Measurements from ENCODE around the gene INCA1. TPM values are rescaled to one million over a fixed set of nuclear protein-coding genes. Genes with fewer than 3 reads are reported as not detected.

Gene INCA1
- total RNA-seq, 1 experiment from 2014 or later = 1.1 TPM

GRCh38 chr17:4972322-4972721 is 25.0 kb downstream of the INCA1 start:
- Histone ChIP-seq H3K4me3 (no peak overlapping the region), H3K36me3 (peaks cover 83% of the 10 kb centered on the region), H3K9me3 (replicated peaks) (no peaks in the 10 kb centered on the region), H3K27me3 (replicated peaks) (no peaks in the 10 kb centered on the region), H3K27ac (no peak overlapping the region), H3K4me1 (replicated peaks) (peaks cover 27% of the 10 kb centered on the region)
- DNase-seq (ENCODE audit: low read depth in 1 of 2, low spot score in 2 of 2) = no peak

GRCh38 chr17:4971826-4972225 is 25.5 kb downstream of the INCA1 start:
- no peaks in the 10 kb centered on the region for H3K27me3 ChIP-seq (replicated peaks)
- H3K4me3 ChIP-seq = no peak overlapping the region
- H3K4me1 ChIP-seq (replicated peaks) = peaks cover 29% of the 10 kb centered on the region
- no peak for DNase-seq (ENCODE audit: low read depth in 1 of 2, low spot score in 2 of 2)
- no peaks in the 10 kb centered on the region for H3K9me3 ChIP-seq (replicated peaks)
- H3K36me3 ChIP-seq = peaks cover 81% of the 10 kb centered on the region
- H3K27ac ChIP-seq = no peak overlapping the region

GRCh38 chr17:4970273-4970672 is 27.0 kb downstream of the INCA1 start:
- no peak for DNase-seq (ENCODE audit: low read depth in 1 of 2, low spot score in 2 of 2)
- H3K27ac ChIP-seq = peak overlapping the region; percentile 93
- peaks cover 39% of the 10 kb centered on the region for H3K4me1 ChIP-seq (replicated peaks)
- peaks cover 87% of the 10 kb centered on the region for H3K36me3 ChIP-seq
- no peaks in the 10 kb centered on the region for H3K27me3 ChIP-seq (replicated peaks)
- H3K9me3 ChIP-seq (replicated peaks) = no peaks in the 10 kb centered on the region
- H3K4me3 ChIP-seq = no peak overlapping the region

- Histone ChIP-seq H3K27me3 (replicated peaks) (no peaks in the 10 kb centered on the region), H3K36me3 (peaks cover 87% of the 10 kb centered on the region), H3K4me1 (replicated peaks) (peaks cover 39% of the 10 kb centered on the region), H3K27ac (peak overlapping the region; percentile 93), H3K9me3 (replicated peaks) (no peaks in the 10 kb centered on the region), H3K4me3 (peak overlapping the region; percentile 57)
- peak in 1 of 2 experiments; percentile 43 for DNase-seq (ENCODE audit: low read depth in 1 of 2, low spot score in 2 of 2)
Observed at GRCh38 chr17:4969551-4970173, 27.7 kb downstream of the INCA1 start.

- peaks cover 39% of the 10 kb centered on the region for H3K4me1 ChIP-seq (replicated peaks)
- H3K9me3 ChIP-seq (replicated peaks) = no peaks in the 10 kb centered on the region
- DNase-seq (ENCODE audit: low read depth in 1 of 2, low spot score in 2 of 2) = peak; percentile 96 to 97
- peak overlapping the region; percentile 93 for H3K27ac ChIP-seq
- peaks cover 85% of the 10 kb centered on the region for H3K36me3 ChIP-seq
- no peaks in the 10 kb centered on the region for H3K27me3 ChIP-seq (replicated peaks)
- peak overlapping the region; percentile 57 for H3K4me3 ChIP-seq
Observed at GRCh38 chr17:4969047-4969550, 28.2 kb downstream of the INCA1 start.

DNA sequence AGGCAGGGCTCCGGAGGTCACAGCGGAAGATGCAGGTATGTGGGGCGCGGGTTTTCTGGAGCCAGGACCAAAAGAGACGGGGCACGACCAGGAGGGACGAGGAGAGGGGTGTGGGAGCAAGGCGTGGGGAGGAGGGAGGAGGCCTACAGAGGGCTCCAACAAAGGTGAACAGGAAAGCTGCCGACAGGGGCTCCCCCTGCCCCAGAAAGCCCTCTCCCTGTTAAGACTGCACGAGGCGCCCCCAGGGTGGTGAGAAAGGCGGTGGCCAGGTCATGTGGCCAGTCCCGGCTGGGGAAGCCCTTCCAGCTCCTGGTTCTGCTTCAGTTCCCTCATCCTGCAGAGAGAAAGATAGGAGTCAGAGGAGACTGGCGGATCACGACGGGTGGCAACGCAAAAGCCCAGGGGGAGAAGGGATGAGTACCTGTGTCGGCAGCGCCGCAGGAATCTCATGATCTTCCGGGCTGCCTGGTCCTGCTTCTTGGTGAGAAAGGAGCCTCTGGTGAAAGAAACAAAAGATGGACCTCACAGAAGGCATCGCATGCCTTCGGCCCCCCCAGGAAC is 28.8 kb downstream of the INCA1 start:
- Histone ChIP-seq H3K4me1 (replicated peaks) (peaks cover 39% of the 10 kb centered on the region), H3K27me3 (replicated peaks) (no peaks in the 10 kb centered on the region), H3K27ac (peak overlapping the region; percentile 93), H3K9me3 (replicated peaks) (no peaks in the 10 kb centered on the region), H3K4me3 (peak overlapping the region; percentile 57), H3K36me3 (peaks cover 80% of the 10 kb centered on the region)
- DNase-seq (ENCODE audit: low read depth in 1 of 2, low spot score in 2 of 2) = no peak

DNA sequence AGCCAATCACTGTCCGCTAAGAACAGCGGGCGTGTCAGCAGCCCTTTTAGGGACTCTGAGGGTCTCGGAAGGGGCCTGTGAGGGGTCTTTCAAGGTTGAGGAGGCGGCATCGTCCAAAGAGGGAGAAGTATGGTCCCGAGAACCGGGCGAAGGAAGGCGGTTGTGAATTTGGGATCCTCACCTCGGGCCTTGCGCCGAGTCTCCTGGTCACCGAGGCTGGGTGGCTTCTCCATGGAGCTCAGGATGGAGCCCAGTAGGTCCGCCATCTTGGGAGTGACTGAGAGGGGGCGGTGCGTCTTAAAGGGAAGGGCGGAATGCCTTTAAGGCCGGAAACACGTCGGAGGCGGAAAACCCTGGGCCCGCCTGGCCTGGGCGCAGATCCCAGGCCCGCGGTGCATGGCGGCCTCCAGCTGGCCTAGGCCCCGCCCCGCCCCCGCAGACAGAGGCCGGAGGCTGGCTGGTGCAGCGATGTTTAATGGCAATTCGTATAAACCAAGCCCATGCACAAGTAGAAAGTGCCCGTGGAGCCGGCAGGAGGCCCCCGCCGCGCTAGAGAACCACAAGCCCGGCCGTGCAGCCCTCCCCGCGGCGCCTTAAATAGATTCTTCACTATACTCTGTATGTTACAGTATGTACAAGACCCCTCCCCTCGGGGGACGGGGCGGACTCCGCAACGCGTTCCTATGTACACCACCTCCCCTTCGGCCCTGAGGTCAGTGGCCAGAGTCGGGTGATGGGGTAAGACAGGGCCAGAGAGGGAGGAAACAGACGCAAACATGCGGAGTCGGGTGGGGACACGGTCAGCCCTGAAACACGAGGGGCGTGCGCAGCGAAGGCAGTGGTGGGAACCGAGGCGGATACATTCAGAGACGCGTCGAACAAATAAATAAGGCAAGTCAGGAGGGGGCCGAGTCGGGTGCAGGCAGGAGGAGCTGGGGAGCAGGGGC is 29.5 kb downstream of the INCA1 start, which contains the start of gene SPAG7:
Gene SPAG7, minus strand, starts transcription at position 279 of the 947 bp plus-strand sequence. Its CDS starts 13 bp downstream, at position 266.
- no peaks in the 10 kb centered on the region for H3K9me3 ChIP-seq (replicated peaks)
- DNase-seq (ENCODE audit: low read depth in 1 of 2, low spot score in 2 of 2) = peak; percentile 93 to 99
- H3K4me3 ChIP-seq = peak within 1 kb of the TSS; percentile 57
- peaks cover 72% of the 10 kb centered on the region for H3K36me3 ChIP-seq
- peak within 1 kb of the TSS; percentile 93 for H3K27ac ChIP-seq
- H3K27me3 ChIP-seq (replicated peaks) = no peaks in the 10 kb centered on the region
- H3K4me1 ChIP-seq (replicated peaks) = peaks cover 39% of the 10 kb centered on the region

DNA sequence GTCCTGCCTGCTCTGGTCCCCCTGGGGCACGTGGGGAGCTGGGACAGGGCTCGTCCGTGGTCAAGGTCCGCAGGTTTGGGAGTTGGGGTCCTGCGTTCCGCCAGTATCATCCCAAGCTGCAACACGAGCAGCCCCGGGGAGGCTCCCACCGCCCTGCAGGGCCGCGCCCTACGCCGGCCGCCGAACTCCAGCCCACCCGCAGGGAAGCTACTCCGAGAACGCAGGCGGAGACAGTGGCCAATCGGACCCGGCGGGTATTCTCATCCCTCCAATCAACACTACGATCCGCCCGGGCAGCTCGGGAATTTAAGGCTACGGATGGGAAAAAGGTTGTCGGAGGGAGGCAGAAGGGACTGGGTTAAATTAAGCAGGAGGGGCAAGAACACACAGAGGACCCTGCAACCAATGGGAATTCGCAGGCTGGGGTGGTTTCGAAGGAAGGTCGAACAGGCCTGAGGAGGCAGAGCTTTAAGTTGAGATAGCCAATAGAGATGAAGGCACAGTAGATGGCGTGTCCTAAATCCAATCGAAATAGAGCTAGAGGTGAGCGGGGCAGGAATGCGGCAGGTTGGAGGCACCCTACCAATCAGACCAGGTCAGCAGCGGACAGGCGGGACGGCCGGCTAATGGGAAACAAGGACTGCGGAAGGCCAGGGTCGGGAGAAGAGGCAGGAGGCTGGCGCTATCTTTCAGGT is 30.3 kb downstream of the INCA1 start:
- H3K36me3 ChIP-seq = peaks cover 68% of the 10 kb centered on the region
- H3K27me3 ChIP-seq (replicated peaks) = no peaks in the 10 kb centered on the region
- H3K9me3 ChIP-seq (replicated peaks) = no peaks in the 10 kb centered on the region
- peak; percentile 98 to 99 for DNase-seq (ENCODE audit: low read depth in 1 of 2, low spot score in 2 of 2)
- peaks cover 39% of the 10 kb centered on the region for H3K4me1 ChIP-seq (replicated peaks)
- peak overlapping the region; percentile 57 for H3K4me3 ChIP-seq
- H3K27ac ChIP-seq = peak overlapping the region; percentile 93

DNA sequence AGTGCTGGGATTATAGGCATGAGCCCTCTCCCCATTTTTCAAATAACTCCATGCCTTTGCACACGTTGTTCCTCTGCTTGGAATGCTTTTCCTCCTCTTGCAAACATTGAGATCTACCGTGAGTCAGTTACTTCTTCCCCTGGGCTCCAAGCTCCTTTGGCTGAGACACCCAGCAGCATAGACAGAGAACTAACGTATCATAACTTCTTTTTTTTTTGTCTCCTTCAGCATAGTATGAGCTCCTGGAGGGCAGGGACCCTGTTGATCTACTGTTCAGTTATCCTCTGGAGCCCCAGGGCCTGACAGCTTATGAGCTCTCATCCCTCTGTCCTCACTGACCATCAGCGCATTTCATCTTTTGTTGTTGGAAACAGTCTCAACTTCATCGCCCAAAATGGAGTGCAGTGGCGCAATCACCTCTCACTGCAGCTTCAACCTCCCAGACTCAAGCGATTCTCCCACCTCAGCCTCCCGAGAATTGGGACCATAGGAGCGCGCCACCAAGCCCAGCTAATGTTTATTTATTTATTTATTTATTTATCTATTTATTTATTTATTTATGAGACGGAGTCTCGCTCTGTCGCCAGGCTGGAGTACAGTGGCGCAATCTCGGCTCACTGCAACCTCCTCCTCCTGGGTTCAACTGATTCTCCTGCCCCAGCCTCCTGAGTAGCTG is 31.9 kb downstream of the INCA1 start:
- H3K4me3 ChIP-seq = no peak overlapping the region
- peaks cover 31% of the 10 kb centered on the region for H3K4me1 ChIP-seq (replicated peaks)
- H3K27ac ChIP-seq = no peak overlapping the region
- peaks cover 67% of the 10 kb centered on the region for H3K36me3 ChIP-seq
- no peak for DNase-seq (ENCODE audit: low read depth in 1 of 2, low spot score in 2 of 2)
- H3K27me3 ChIP-seq (replicated peaks) = no peaks in the 10 kb centered on the region
- H3K9me3 ChIP-seq (replicated peaks) = no peaks in the 10 kb centered on the region

- H3K4me3 ChIP-seq = no peak overlapping the region
- H3K36me3 ChIP-seq = peaks cover 51% of the 10 kb centered on the region
- no peaks in the 10 kb centered on the region for H3K4me1 ChIP-seq (replicated peaks)
- H3K27ac ChIP-seq = no peak overlapping the region
- no peaks in the 10 kb centered on the region for H3K9me3 ChIP-seq (replicated peaks)
- no peaks in the 10 kb centered on the region for H3K27me3 ChIP-seq (replicated peaks)
- no peak for DNase-seq (ENCODE audit: low read depth in 1 of 2, low spot score in 2 of 2)
Observed at GRCh38 chr17:4960279-4960922, 36.9 kb downstream of the INCA1 start.

DNA sequence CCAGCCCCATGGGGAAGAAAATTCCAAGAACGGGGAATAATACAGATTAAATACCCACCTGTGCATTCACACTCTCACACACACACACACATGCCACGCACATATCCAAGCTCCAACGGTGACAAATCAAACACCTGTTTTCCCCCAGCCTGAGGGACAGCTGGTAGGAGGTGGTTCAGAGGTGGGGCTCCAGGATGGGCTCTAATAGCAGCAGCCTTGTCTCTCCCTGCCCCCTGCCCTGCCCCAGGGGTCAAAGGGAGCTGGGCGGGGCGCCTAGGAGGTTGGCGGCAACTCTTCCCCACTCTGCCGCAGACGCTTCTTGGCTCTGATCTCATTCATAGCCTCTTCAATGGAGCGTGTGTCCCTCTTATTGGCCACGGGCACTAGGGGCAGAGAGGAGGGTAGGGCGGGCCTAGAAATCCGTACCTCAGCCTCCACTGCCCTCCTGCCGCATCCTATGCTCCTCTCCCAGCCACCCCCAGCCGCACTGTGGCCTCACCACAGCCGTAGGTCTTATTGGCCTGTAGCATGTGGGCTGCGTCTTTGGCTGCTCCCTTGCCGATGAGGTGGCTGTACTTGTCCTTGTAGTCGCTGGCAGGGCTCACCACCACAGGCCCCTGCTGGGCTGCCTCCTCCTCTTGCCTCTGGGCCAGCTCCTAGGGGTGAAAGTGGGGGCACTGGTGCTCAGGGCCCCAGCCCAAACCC is 37.9 kb downstream of the INCA1 start:
- H3K9me3 ChIP-seq (replicated peaks) = no peaks in the 10 kb centered on the region
- H3K27me3 ChIP-seq (replicated peaks) = no peaks in the 10 kb centered on the region
- DNase-seq (ENCODE audit: low read depth in 1 of 2, low spot score in 2 of 2) = no peak

GRCh38 chr17:4958102-4958501 is 39.2 kb downstream of the INCA1 start:
- Histone ChIP-seq H3K36me3 (peaks cover 40% of the 10 kb centered on the region), H3K27me3 (replicated peaks) (no peaks in the 10 kb centered on the region), H3K4me3 (no peak overlapping the region), H3K9me3 (replicated peaks) (no peaks in the 10 kb centered on the region), H3K27ac (no peak overlapping the region), H3K4me1 (replicated peaks) (peaks cover 11% of the 10 kb centered on the region)
- no peak for DNase-seq (ENCODE audit: low read depth in 1 of 2, low spot score in 2 of 2)

More for the DNA sequence above, 37.9 kb downstream of the INCA1 start:
- peaks cover 41% of the 10 kb centered on the region for H3K36me3 ChIP-seq
- H3K4me1 ChIP-seq (replicated peaks) = no peaks in the 10 kb centered on the region
- H3K4me3 ChIP-seq = no peak overlapping the region
- H3K27ac ChIP-seq = no peak overlapping the region

All from SJSA1 (cell line).